ENCODE measurements around the gene GCC1. TPM values are rescaled to one million over a fixed set of nuclear protein-coding genes. Genes with fewer than 3 reads are reported as not detected.
A peak's percentile ranks its signal among the peaks of the same experiment; 100 is the strongest.
"Not testable (repeated sequence)": the region's sequence is repeated elsewhere in the genome, so short reads cannot be mapped to it uniquely, and the experiment has no call there.

GCC1 gene
- total and polyA plus RNA-seq, 4 donors: 3.5 to 15.8 (median 12.1) TPM

DNA sequence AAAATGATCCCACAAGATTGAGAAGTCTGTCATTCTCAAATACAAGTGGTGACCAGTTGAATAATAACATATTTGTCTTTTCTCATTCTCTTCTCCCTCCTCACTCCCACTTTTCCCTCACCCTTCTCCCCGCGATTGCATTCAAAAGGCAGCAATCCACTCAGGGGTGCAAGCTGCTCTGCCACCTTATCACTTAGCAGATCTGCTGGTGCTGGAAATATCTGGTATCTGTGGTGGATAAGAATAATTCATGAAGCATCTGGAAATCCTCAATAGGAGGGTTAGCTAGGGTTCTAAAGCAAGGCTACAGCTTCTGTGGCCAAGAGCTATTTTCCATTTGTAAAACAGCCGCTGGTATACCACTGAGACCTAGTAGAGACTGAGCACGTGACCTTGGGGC is 43.8 kb downstream of the GCC1 start:
- H3K9ac ChIP-seq (ENCODE audit: insufficient read depth in 1 of 2, low read length in 2 of 2): no peak overlapping the region
- 85 to 88% methylated on average over 4 of the region's 4 CpGs for WGBS, 2 donors
- no peak overlapping the region for H3K4me3 ChIP-seq
- H3K4me1 ChIP-seq (ENCODE audit: control insufficient read depth in 5 of 5, insufficient read depth in 5 of 5, low read length in 5 of 5): peaks cover 0 to 5% (median 0%) of the 10 kb centered on the region in 5 donors
- TF ChIP-seq, protein P1, sequence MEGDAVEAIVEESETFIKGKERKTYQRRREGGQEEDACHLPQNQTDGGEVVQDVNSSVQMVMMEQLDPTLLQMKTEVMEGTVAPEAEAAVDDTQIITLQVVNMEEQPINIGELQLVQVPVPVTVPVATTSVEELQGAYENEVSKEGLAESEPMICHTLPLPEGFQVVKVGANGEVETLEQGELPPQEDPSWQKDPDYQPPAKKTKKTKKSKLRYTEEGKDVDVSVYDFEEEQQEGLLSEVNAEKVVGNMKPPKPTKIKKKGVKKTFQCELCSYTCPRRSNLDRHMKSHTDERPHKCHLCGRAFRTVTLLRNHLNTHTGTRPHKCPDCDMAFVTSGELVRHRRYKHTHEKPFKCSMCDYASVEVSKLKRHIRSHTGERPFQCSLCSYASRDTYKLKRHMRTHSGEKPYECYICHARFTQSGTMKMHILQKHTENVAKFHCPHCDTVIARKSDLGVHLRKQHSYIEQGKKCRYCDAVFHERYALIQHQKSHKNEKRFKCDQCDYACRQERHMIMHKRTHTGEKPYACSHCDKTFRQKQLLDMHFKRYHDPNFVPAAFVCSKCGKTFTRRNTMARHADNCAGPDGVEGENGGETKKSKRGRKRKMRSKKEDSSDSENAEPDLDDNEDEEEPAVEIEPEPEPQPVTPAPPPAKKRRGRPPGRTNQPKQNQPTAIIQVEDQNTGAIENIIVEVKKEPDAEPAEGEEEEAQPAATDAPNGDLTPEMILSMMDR (IDR thresholded peaks at IDR 0.05; ENCODE audit: control extremely low read depth, extremely low read depth): no peak
- DNase-seq: no peak
- H3K9me3 ChIP-seq (ENCODE audit: control insufficient read depth in 4 of 4, insufficient read depth in 3 of 4, low read length in 3 of 4): peaks cover 0 to 9% (median 1%) of the 10 kb centered on the region in 4 donors
- H3K36me3 ChIP-seq (ENCODE audit: control insufficient read depth in 4 of 4, insufficient read depth in 4 of 4, low read length in 4 of 4): no peaks in the 10 kb centered on the region
- no peak for ATAC-seq (ENCODE audit: insufficient read depth, low FRiP score)
- H3K27me3 ChIP-seq (ENCODE audit: control insufficient read depth in 3 of 3, insufficient read depth in 3 of 3, low read length in 2 of 3): peaks cover 0 to 12% (median 1%) of the 10 kb centered on the region in 3 donors
- no peak overlapping the region for H3K27ac ChIP-seq (ENCODE audit: low read depth in 1 of 2, low read length in 1 of 2)

DNA sequence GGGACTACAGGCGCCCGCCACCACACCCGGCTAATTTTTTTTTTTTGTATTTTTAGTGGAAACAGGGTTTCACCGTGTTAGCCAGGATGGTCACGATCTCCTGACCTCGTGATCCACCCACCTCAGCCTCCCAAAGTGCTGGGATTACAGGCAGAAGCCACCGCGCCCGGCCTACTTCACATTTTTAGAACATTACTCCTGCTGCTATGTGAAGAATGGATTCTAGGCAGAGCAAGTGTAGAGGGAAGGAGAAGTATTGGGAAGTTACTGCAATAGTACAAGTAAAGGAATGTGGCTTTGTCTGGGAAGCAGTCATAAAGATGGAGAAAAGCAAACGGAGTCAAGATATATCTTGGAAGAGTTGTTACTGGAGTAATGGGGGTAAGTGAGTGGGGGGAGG is 44.9 kb downstream of the GCC1 start:
- not testable (repeated sequence) for H3K9me3 ChIP-seq (ENCODE audit: control insufficient read depth in 4 of 4, insufficient read depth in 3 of 4, low read length in 3 of 4); H3K9ac ChIP-seq (ENCODE audit: insufficient read depth in 1 of 2, low read length in 2 of 2); ATAC-seq (ENCODE audit: insufficient read depth, low FRiP score); DNase-seq; H3K36me3 ChIP-seq (ENCODE audit: control insufficient read depth in 4 of 4, insufficient read depth in 4 of 4, low read length in 4 of 4); H3K4me3 ChIP-seq; H3K4me1 ChIP-seq (ENCODE audit: control insufficient read depth in 5 of 5, insufficient read depth in 5 of 5, low read length in 5 of 5); H3K27ac ChIP-seq (ENCODE audit: low read depth in 1 of 2, low read length in 1 of 2)
- 86 to 90% methylated on average over 7 to 9 of the region's 10 CpGs for WGBS, 2 donors
- peaks cover 0 to 14% (median 3%) of the 10 kb centered on the region in 3 donors for H3K27me3 ChIP-seq (ENCODE audit: control insufficient read depth in 3 of 3, insufficient read depth in 3 of 3, low read length in 2 of 3)

DNA sequence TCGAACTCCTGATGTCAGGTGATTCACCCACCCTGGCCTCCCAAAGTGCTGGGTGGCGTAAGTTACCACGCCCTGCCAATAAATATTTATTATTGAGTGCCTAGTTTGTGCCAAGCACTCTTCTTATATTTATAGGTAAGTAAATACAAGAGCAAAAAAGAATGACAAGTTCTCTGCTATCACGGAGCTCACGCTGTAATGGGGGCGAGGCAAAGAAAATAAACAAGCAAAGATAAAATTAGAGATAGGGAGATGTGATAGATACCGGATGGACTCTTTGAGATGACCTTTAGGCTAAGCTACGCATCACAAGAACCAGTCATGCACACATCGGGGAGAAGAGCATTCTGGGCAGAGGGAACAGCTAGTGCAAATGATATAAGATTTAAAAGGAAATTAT is 46.3 kb downstream of the GCC1 start:
- Histone ChIP-seq H3K4me1 (ENCODE audit: control insufficient read depth in 5 of 5, insufficient read depth in 5 of 5, low read length in 5 of 5) (peaks cover 0 to 6% (median 0%) of the 10 kb centered on the region in 5 donors), H3K4me3 (no peak overlapping the region), H3K27me3 (ENCODE audit: control insufficient read depth in 3 of 3, insufficient read depth in 3 of 3, low read length in 2 of 3) (peaks cover 0 to 18% (median 3%) of the 10 kb centered on the region in 3 donors), H3K27ac (ENCODE audit: low read depth in 1 of 2, low read length in 1 of 2) (no peak overlapping the region), H3K9ac (ENCODE audit: insufficient read depth in 1 of 2, low read length in 2 of 2) (no peak overlapping the region), H3K9me3 (ENCODE audit: control insufficient read depth in 4 of 4, insufficient read depth in 3 of 4, low read length in 3 of 4) (peaks cover 0 to 5% (median 0%) of the 10 kb centered on the region in 4 donors), H3K36me3 (ENCODE audit: control insufficient read depth in 4 of 4, insufficient read depth in 4 of 4, low read length in 4 of 4) (no peaks in the 10 kb centered on the region)
- 81 to 89% methylated on average over 9 of the region's 9 CpGs for WGBS, 2 donors
- TF ChIP-seq, protein P1 (IDR thresholded peaks at IDR 0.05; ENCODE audit: control extremely low read depth, extremely low read depth): no peak
- ATAC-seq (ENCODE audit: insufficient read depth, low FRiP score) (no peak), DNase-seq (no peak)

DNA sequence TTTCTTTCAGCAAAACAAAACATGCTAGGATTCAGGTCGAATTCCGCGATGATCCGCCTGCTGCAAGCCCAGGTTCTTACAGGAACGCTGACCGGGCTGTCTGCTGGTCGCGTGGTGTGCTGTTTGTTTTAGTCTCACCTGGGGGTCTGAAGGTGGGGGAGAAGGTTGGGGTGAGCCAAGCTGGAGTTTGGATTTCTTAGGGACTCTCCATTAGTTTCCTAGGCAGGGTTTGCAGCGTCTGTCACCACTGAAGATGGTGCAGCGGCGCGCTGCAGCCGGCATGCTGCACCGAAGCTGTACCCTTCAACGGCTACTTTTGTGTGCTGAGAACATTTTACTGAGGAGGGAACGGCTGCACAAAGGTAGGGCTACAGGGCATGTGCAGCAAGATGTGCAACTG is 48.7 kb downstream of the GCC1 start:
- no peaks in the 10 kb centered on the region for H3K36me3 ChIP-seq (ENCODE audit: control insufficient read depth in 4 of 4, insufficient read depth in 4 of 4, low read length in 4 of 4)
- peaks cover 0 to 6% (median 0%) of the 10 kb centered on the region in 5 donors for H3K4me1 ChIP-seq (ENCODE audit: control insufficient read depth in 5 of 5, insufficient read depth in 5 of 5, low read length in 5 of 5)
- peak in 1 of 3 donors; percentile 7 for DNase-seq
- H3K27me3 ChIP-seq (ENCODE audit: control insufficient read depth in 3 of 3, insufficient read depth in 3 of 3, low read length in 2 of 3): peaks cover 0 to 18% (median 3%) of the 10 kb centered on the region in 3 donors
- TF ChIP-seq, protein P1 (IDR thresholded peaks at IDR 0.05; ENCODE audit: control extremely low read depth, extremely low read depth): no peak
- H3K9ac ChIP-seq (ENCODE audit: insufficient read depth in 1 of 2, low read length in 2 of 2): no peak overlapping the region
- H3K27ac ChIP-seq (ENCODE audit: low read depth in 1 of 2, low read length in 1 of 2): no peak overlapping the region
- peaks cover 0 to 5% (median 0%) of the 10 kb centered on the region in 4 donors for H3K9me3 ChIP-seq (ENCODE audit: control insufficient read depth in 4 of 4, insufficient read depth in 3 of 4, low read length in 3 of 4)
- whole genome bisulfite sequencing, 2 donors: 8 to 11% methylated on average over 16 of the region's 16 CpGs
- ATAC-seq (ENCODE audit: insufficient read depth, low FRiP score): no peak
- H3K4me3 ChIP-seq: no peak overlapping the region
